ENCODE results near the gene STK40. TPM values are rescaled to one million over a fixed set of nuclear protein-coding genes. Genes with fewer than 3 reads are reported as not detected.

The STK40 gene
- total RNA-seq, 4 donors from 2014 or later, result 25.7 to 39.3 (median 30.0) TPM

GRCh38 chr1:36300526-36300925 is 85.2 kb downstream of the STK40 start:
- DNase-seq (ENCODE audit: low spot score in 2 of 2), result no peak
- Histone ChIP-seq H3K27me3 (no peaks in the 10 kb centered on the region), H3K4me3 (no peak overlapping the region), H3K9me3 (no peaks in the 10 kb centered on the region), H3K4me1 (peaks cover 0 to 18% (median under 1%) of the 10 kb centered on the region in 4 donors), H3K36me3 (peaks cover 10 to 87% (median 13%) of the 10 kb centered on the region in 3 donors), H3K27ac (peak overlapping the region in 3 of 4 donors; percentile 8 to 40 (median 17))
- 86 to 92% methylated on average over 1 of the region's 1 CpG for WGBS, 2 donors
- TF ChIP-seq EP300 (IDR thresholded peaks at IDR 0.05), result no peak
- TF ChIP-seq CTCF (IDR thresholded peaks at IDR 0.05), result no peak
- no peak for TF ChIP-seq POLR2A (IDR thresholded peaks at IDR 0.05)

- WGBS, 2 donors, result 91% methylated on average over 5 of the region's 5 CpGs
- H3K4me1 ChIP-seq, result peaks cover 0 to 16% (median 0%) of the 10 kb centered on the region in 4 donors
- H3K27ac ChIP-seq, result peak overlapping the region in 1 of 4 donors; percentile 24
- no peak overlapping the region for H3K4me3 ChIP-seq
- H3K36me3 ChIP-seq, result peaks cover 10 to 97% (median 24%) of the 10 kb centered on the region in 3 donors
- H3K27me3 ChIP-seq, result no peaks in the 10 kb centered on the region
- TF ChIP-seq CTCF (IDR thresholded peaks at IDR 0.05) (no peak), EP300 (IDR thresholded peaks at IDR 0.05) (no peak), POLR2A (IDR thresholded peaks at IDR 0.05) (no peak)
- no peaks in the 10 kb centered on the region for H3K9me3 ChIP-seq
- no peak for DNase-seq (ENCODE audit: low spot score in 2 of 2)
These were observed 87.1 kb downstream of the STK40 start for GRCh38 chr1:36298640-36299039.

- peaks cover 10 to 95% (median 25%) of the 10 kb centered on the region in 3 donors for H3K36me3 ChIP-seq
- WGBS, 2 donors, result 85 to 87% methylated on average over 2 of the region's 2 CpGs
These were observed 88.7 kb downstream of the STK40 start for GRCh38 chr1:36297062-36297461.

GRCh38 chr1:36295390-36295789 is 90.3 kb downstream of the STK40 start:
- Histone ChIP-seq H3K27ac (no peak overlapping the region), H3K27me3 (no peaks in the 10 kb centered on the region), H3K36me3 (peaks cover 3 to 93% (median 28%) of the 10 kb centered on the region in 3 donors), H3K4me1 (peaks cover 0 to 20% (median 0%) of the 10 kb centered on the region in 4 donors), H3K4me3 (no peak overlapping the region), H3K9me3 (no peaks in the 10 kb centered on the region)
- WGBS, 2 donors, result 84 to 89% methylated on average over 2 of the region's 2 CpGs
- TF ChIP-seq CTCF (IDR thresholded peaks at IDR 0.05), result no peak
- TF ChIP-seq POLR2A (IDR thresholded peaks at IDR 0.05), result no peak
- no peak for TF ChIP-seq EP300 (IDR thresholded peaks at IDR 0.05)
- no peak for DNase-seq (ENCODE audit: low spot score in 2 of 2)

More at GRCh38 chr1:36297062-36297461, 88.7 kb downstream of the STK40 start:
- TF ChIP-seq CTCF (IDR thresholded peaks at IDR 0.05) (no peak), EP300 (IDR thresholded peaks at IDR 0.05) (no peak), POLR2A (IDR thresholded peaks at IDR 0.05) (no peak)
- Histone ChIP-seq H3K9me3 (no peaks in the 10 kb centered on the region), H3K4me1 (peaks cover 0 to 16% (median 0%) of the 10 kb centered on the region in 4 donors), H3K27ac (no peak overlapping the region), H3K27me3 (no peaks in the 10 kb centered on the region), H3K4me3 (no peak overlapping the region)
- DNase-seq (ENCODE audit: low spot score in 2 of 2), result no peak

Small RNA genes within 50 kb of the gene (small RNA-seq; reads per million reads assigned to genes)
- gene RNU4-27P (not detected), gene SNORA63C (0.38 reads per million)

Other genes starting within 250 kb of the STK40 start
- gene TRAPPC3, start 236.4 kb downstream of the STK40 start, total RNA-seq, result 10 to 100 TPM; 48.0 to 90.4 (median 69.1) TPM
- gene MAP7D1, start 229.8 kb downstream of the STK40 start, total RNA-seq, result 100 to 1,000 TPM in 3 of 4 donors, 10 to 100 TPM in 1; 85.0 to 184 (median 121) TPM
- gene THRAP3, start 161.5 kb downstream of the STK40 start, total RNA-seq, result 100 to 1,000 TPM in 2 of 4 donors, 10 to 100 TPM in 2; 89.2 to 114 (median 97.0) TPM
- gene SH3D21, start 79.6 kb downstream of the STK40 start, total RNA-seq, result 1 to 10 TPM; 1.5 to 4.1 (median 2.4) TPM
- 100 to 1,000 TPM in 1 of 4 donors, 10 to 100 TPM in 3; 61.4 to 128 (median 86.3) TPM for gene EVA1B, start 62.3 kb downstream of the STK40 start, total RNA-seq
- 10 to 100 TPM; 10.2 to 75.6 (median 34.7) TPM for gene LSM10, start 12.0 kb upstream of the STK40 start, total RNA-seq
- gene OSCP1, start 64.5 kb upstream of the STK40 start, total RNA-seq, result 10 to 100 TPM in 3 of 4 donors, 1 to 10 TPM in 1; 7.2 to 32.4 (median 17.6) TPM
- 10 to 100 TPM; 23.3 to 77.7 (median 36.4) TPM for gene MRPS15, start 78.5 kb upstream of the STK40 start, total RNA-seq
- 10 to 100 TPM; 12.5 to 27.8 (median 19.8) TPM for gene CSF3R, start 97.0 kb upstream of the STK40 start, total RNA-seq